ENCODE results near the gene PPP1CB.

PPP1CB gene

GRCh38 chr2:28710545-28710944, 41.1 kb upstream of the PPP1CB start:
- no peak for ATAC-seq
- TF ChIP-seq SNAI2 (CRISPR knock-in tag; IDR thresholded peaks at IDR 0.05) (no peak), TCF4 (CRISPR knock-in tag; IDR thresholded peaks at IDR 0.05; ENCODE audit: borderline replicate concordance) (no peak), CREB5 (CRISPR knock-in tag; IDR thresholded peaks at IDR 0.05; ENCODE audit: low read depth) (no peak), ESRRG (CRISPR knock-in tag; IDR thresholded peaks at IDR 0.05) (no peak), RARB (CRISPR knock-in tag; IDR thresholded peaks at IDR 0.05) (no peak)
- TF ChIP-seq, protein P1, sequence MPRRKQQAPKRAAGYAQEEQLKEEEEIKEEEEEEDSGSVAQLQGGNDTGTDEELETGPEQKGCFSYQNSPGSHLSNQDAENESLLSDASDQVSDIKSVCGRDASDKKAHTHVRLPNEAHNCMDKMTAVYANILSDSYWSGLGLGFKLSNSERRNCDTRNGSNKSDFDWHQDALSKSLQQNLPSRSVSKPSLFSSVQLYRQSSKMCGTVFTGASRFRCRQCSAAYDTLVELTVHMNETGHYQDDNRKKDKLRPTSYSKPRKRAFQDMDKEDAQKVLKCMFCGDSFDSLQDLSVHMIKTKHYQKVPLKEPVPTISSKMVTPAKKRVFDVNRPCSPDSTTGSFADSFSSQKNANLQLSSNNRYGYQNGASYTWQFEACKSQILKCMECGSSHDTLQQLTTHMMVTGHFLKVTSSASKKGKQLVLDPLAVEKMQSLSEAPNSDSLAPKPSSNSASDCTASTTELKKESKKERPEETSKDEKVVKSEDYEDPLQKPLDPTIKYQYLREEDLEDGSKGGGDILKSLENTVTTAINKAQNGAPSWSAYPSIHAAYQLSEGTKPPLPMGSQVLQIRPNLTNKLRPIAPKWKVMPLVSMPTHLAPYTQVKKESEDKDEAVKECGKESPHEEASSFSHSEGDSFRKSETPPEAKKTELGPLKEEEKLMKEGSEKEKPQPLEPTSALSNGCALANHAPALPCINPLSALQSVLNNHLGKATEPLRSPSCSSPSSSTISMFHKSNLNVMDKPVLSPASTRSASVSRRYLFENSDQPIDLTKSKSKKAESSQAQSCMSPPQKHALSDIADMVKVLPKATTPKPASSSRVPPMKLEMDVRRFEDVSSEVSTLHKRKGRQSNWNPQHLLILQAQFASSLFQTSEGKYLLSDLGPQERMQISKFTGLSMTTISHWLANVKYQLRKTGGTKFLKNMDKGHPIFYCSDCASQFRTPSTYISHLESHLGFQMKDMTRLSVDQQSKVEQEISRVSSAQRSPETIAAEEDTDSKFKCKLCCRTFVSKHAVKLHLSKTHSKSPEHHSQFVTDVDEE (CRISPR knock-in tag; IDR thresholded peaks at IDR 0.05), result no peak
- TF ChIP-seq, protein P2, sequence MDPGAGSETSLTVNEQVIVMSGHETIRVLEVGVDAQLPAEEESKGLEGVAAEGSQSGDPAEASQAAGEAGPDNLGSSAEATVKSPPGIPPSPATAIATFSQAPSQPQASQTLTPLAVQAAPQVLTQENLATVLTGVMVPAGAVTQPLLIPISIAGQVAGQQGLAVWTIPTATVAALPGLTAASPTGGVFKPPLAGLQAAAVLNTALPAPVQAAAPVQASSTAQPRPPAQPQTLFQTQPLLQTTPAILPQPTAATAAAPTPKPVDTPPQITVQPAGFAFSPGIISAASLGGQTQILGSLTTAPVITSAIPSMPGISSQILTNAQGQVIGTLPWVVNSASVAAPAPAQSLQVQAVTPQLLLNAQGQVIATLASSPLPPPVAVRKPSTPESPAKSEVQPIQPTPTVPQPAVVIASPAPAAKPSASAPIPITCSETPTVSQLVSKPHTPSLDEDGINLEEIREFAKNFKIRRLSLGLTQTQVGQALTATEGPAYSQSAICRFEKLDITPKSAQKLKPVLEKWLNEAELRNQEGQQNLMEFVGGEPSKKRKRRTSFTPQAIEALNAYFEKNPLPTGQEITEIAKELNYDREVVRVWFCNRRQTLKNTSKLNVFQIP (CRISPR knock-in tag; IDR thresholded peaks at IDR 0.05; ENCODE audit: borderline replicate concordance, low read depth), result no peak

GRCh38 chr2:28713577-28714298, 37.9 kb upstream of the PPP1CB start:
- ATAC-seq, result no peak
- TF ChIP-seq OSR1 (CRISPR knock-in tag; IDR thresholded peaks at IDR 0.05) (no peak), CSDC2 (CRISPR knock-in tag; IDR thresholded peaks at IDR 0.05) (no peak), ZC3H10 (CRISPR knock-in tag; IDR thresholded peaks at IDR 0.05) (no peak), GLIS3 (CRISPR knock-in tag; IDR thresholded peaks at IDR 0.05) (no peak), CREB5 (CRISPR knock-in tag; IDR thresholded peaks at IDR 0.05; ENCODE audit: low read depth) (no peak), ESRRG (CRISPR knock-in tag; IDR thresholded peaks at IDR 0.05) (no peak), SNAI2 (CRISPR knock-in tag; IDR thresholded peaks at IDR 0.05) (no peak), RARB (CRISPR knock-in tag; IDR thresholded peaks at IDR 0.05) (no peak), TOX (CRISPR knock-in tag; IDR thresholded peaks at IDR 0.05; ENCODE audit: borderline replicate concordance) (no peak), ZFP3 (CRISPR knock-in tag; IDR thresholded peaks at IDR 0.05) (no peak), CSRNP3 (CRISPR knock-in tag; IDR thresholded peaks at IDR 0.05) (no peak), ZNF70 (CRISPR knock-in tag; IDR thresholded peaks at IDR 0.05) (no peak), TCF4 (CRISPR knock-in tag; IDR thresholded peaks at IDR 0.05; ENCODE audit: borderline replicate concordance) (no peak)
- TF ChIP-seq, protein P1 (CRISPR knock-in tag; IDR thresholded peaks at IDR 0.05), result no peak
- TF ChIP-seq, protein P2 (CRISPR knock-in tag; IDR thresholded peaks at IDR 0.05; ENCODE audit: borderline replicate concordance, low read depth), result no peak
- TF ChIP-seq, protein P3, sequence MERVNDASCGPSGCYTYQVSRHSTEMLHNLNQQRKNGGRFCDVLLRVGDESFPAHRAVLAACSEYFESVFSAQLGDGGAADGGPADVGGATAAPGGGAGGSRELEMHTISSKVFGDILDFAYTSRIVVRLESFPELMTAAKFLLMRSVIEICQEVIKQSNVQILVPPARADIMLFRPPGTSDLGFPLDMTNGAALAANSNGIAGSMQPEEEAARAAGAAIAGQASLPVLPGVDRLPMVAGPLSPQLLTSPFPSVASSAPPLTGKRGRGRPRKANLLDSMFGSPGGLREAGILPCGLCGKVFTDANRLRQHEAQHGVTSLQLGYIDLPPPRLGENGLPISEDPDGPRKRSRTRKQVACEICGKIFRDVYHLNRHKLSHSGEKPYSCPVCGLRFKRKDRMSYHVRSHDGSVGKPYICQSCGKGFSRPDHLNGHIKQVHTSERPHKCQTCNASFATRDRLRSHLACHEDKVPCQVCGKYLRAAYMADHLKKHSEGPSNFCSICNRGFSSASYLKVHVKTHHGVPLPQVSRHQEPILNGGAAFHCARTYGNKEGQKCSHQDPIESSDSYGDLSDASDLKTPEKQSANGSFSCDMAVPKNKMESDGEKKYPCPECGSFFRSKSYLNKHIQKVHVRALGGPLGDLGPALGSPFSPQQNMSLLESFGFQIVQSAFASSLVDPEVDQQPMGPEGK (CRISPR knock-in tag; IDR thresholded peaks at IDR 0.05; ENCODE audit: borderline replicate concordance), result no peak

All from SK-N-SH treated with all-trans-retinoic acid at 6 μM for 48 hours (cell line).